NB4 (cell line): ENCODE measurements around the gene BCO2.

ENCODE experiments used
- MAX ChIP-seq: IDR thresholded peaks from 2 replicates; pipeline ENCODE4 v1.6.1; 2011; ENCODE audit warnings: low read depth, low read length
- MYC ChIP-seq: IDR thresholded peaks from 2 replicates; pipeline ENCODE4 v1.6.1; 2011; ENCODE audit warnings: low read depth, low read length
- TF ChIP-seq, protein P1 (sequence below): IDR thresholded peaks from one replicate; pipeline ENCODE4 v1.5.1; 2012; ENCODE audit warnings: low read depth, low read length

- TF ChIP-seq, protein P1, sequence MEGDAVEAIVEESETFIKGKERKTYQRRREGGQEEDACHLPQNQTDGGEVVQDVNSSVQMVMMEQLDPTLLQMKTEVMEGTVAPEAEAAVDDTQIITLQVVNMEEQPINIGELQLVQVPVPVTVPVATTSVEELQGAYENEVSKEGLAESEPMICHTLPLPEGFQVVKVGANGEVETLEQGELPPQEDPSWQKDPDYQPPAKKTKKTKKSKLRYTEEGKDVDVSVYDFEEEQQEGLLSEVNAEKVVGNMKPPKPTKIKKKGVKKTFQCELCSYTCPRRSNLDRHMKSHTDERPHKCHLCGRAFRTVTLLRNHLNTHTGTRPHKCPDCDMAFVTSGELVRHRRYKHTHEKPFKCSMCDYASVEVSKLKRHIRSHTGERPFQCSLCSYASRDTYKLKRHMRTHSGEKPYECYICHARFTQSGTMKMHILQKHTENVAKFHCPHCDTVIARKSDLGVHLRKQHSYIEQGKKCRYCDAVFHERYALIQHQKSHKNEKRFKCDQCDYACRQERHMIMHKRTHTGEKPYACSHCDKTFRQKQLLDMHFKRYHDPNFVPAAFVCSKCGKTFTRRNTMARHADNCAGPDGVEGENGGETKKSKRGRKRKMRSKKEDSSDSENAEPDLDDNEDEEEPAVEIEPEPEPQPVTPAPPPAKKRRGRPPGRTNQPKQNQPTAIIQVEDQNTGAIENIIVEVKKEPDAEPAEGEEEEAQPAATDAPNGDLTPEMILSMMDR: no peak
- TF ChIP-seq MAX: no peak
- TF ChIP-seq MYC: no peak
Observed at GRCh38 chr11:112210890-112211289, 35.6 kb downstream of the BCO2 start.
